Astrocyte (in vitro differentiated cells and primary cell): Measurements from ENCODE around the gene C1orf35. TPM values are rescaled to one million over a fixed set of nuclear protein-coding genes. Genes with fewer than 3 reads are reported as not detected.

Experiments
- DNase-seq: peaks from one replicate; pipeline ENCODE4 v3.0.0-alpha.2; 2010; ENCODE audit warnings: low read depth
- FAIRE-seq: peaks from 2 replicates; lab custom pipeline; 2011; peaks lifted over from hg19 to GRCh38; lab: Jason Lieb, UNC
- H2AFZ ChIP-seq: 2 replicates; pipeline ENCODE4 v1.6.0; 2012; ENCODE audit warnings: low read depth, low read length, inconsistent platforms
- H3K27ac ChIP-seq: 2 replicates; pipeline ENCODE4 v1.5.1; 2011; ENCODE audit warnings: low read depth, low read length, inconsistent platforms
- H3K27me3 ChIP-seq: 2 replicates; pipeline ENCODE4 v1.6.0; 2011; ENCODE audit warnings: low read length, inconsistent platforms; ENCODE audit not compliant: insufficient read depth
- H3K36me3 ChIP-seq: 2 replicates; pipeline ENCODE4 v1.5.1; 2011; ENCODE audit warnings: low read length, inconsistent platforms; ENCODE audit not compliant: insufficient read depth
- H3K4me1 ChIP-seq: 2 replicates; pipeline ENCODE4 v1.5.1; 2011; ENCODE audit warnings: low read length, inconsistent platforms; ENCODE audit not compliant: insufficient read depth
- H3K4me2 ChIP-seq: 2 replicates; pipeline ENCODE4 v1.6.0; 2012; ENCODE audit warnings: low read length, inconsistent platforms
- H3K4me3 ChIP-seq: 2 replicates; pipeline ENCODE4 v1.5.1; 2011; ENCODE audit warnings: low read depth, mild to moderate bottlenecking, low read length, inconsistent platforms; ENCODE audit not compliant: insufficient read depth
- H3K79me2 ChIP-seq: 2 replicates; pipeline ENCODE4 v1.6.0; 2012; ENCODE audit warnings: mild to moderate bottlenecking, low read length, inconsistent platforms; ENCODE audit not compliant: insufficient read depth
- H3K9ac ChIP-seq: 2 replicates; pipeline ENCODE4 v1.6.0; 2012; ENCODE audit warnings: mild to moderate bottlenecking, low read length, inconsistent platforms
- H3K9me3 ChIP-seq: 2 replicates; pipeline ENCODE4 v1.5.1; 2012; ENCODE audit warnings: low read depth, mild to moderate bottlenecking, low read length, inconsistent platforms; ENCODE audit not compliant: insufficient read depth
- H4K20me1 ChIP-seq: 2 replicates; pipeline ENCODE4 v1.6.0; 2012; ENCODE audit warnings: low read length, inconsistent platforms; ENCODE audit not compliant: insufficient read depth
- H3K27ac Mint-ChIP-seq: one replicate; pipeline ENCODE4 v1.8.0; 2021; ENCODE audit warnings: mild to moderate bottlenecking, mixed read lengths; ENCODE audit not compliant: unreplicated experiment
- H3K27me3 Mint-ChIP-seq: one replicate; pipeline ENCODE4 v1.8.0; 2021; ENCODE audit warnings: low read depth, mixed read lengths; ENCODE audit not compliant: unreplicated experiment
- H3K36me3 Mint-ChIP-seq: one replicate; pipeline ENCODE4 v1.8.0; 2021; ENCODE audit warnings: low read depth, mixed read lengths; ENCODE audit not compliant: unreplicated experiment
- H3K4me1 Mint-ChIP-seq: one replicate; pipeline ENCODE4 v1.8.0; 2021; ENCODE audit warnings: low read depth, mixed read lengths; ENCODE audit not compliant: unreplicated experiment
- H3K4me3 Mint-ChIP-seq: one replicate; pipeline ENCODE4 v1.8.0; 2021; ENCODE audit warnings: mild to moderate bottlenecking, moderate library complexity, mixed read lengths; ENCODE audit not compliant: unreplicated experiment
- H3K9me3 Mint-ChIP-seq: one replicate; pipeline ENCODE4 v1.8.0; 2021; ENCODE audit warnings: mild to moderate bottlenecking, mixed read lengths; ENCODE audit not compliant: unreplicated experiment
- EZH2 ChIP-seq: IDR thresholded peaks from 2 replicates; pipeline ENCODE4 v1.6.1; 2012; ENCODE audit warnings: mild to moderate bottlenecking, low read length, inconsistent platforms; ENCODE audit not compliant: insufficient read depth
- total RNA-seq: library from RNA; stranded (reverse); gene quantifications from 2 replicates; pipeline ENCODE4 v1.2.1, GENCODE V29; 2021
- TF ChIP-seq, protein P1 (sequence below): IDR thresholded peaks from 2 replicates; pipeline ENCODE4 v1.5.1; 2011; ENCODE audit warnings: low read depth, mild to moderate bottlenecking, inconsistent platforms, low read length, moderate library complexity; ENCODE audit not compliant: insufficient read depth

C1orf35 gene
- total RNA-seq, 1 donor from 2014 or later = 21.8 TPM

DNA sequence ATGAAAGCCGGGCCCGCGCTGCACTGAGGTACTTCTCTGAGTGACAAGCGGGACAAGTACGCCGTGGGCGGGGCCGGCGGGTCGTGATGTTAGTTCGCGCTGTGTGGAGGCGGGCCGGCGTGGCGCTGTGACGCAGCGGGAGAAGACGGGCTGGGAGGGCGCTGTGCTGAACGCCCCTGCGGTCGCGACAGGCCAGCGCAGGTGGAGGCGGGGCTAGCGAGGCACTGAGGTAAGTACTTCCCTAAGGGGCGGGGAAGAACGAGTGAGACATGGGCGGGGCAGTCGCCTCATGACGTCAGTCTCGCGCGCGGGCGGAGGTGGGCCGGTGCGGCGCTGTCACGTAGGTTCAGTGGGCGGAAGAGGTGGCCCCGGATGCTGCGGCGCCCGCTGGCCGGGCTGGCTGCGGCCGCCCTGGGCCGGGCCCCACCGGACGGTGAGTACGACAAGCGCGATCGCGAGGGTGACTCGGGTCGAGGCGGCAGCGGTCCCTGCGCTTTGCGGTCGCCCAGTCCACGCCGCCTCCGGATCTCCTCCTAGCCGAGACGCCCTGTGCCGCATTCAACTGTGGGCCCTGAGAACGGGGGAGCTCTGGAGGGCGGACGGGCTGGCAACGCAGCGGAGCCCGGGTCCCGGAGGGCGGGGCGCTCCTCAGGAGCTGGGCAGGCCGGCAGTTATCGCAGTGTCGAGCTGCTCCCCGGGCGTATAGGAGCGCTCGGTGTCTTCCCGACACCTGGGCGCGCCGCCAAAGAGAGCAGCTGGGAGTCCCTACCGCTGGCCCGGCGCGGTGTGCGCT lies 37.0 kb upstream of the C1orf35 start, which contains the start of gene GUK1:
TSS of gene GUK1 (plus strand) at position 349 of the 793 bp plus-strand sequence. CDS start at position 373, 24 bp downstream.
- Histone ChIP-seq H3K4me3 (peak within 1 kb of the TSS; percentile 88), H3K79me2 (peaks cover 50% of the 10 kb centered on the region), H4K20me1 (peaks cover 46% of the 10 kb centered on the region), H3K27ac (peak within 1 kb of the TSS; percentile 85), H3K4me2 (peak within 1 kb of the TSS; percentile 95), H3K9ac (peak within 1 kb of the TSS; percentile 95), H3K4me1 (peaks cover 20% of the 10 kb centered on the region), H3K36me3 (no peaks in the 10 kb centered on the region), H2AFZ (peak within 1 kb of the TSS; percentile 67), H3K9me3 (no peaks in the 10 kb centered on the region), H3K27me3 (peaks cover 21% of the 10 kb centered on the region)
- TF ChIP-seq EZH2 = no peak
- TF ChIP-seq, protein P1, sequence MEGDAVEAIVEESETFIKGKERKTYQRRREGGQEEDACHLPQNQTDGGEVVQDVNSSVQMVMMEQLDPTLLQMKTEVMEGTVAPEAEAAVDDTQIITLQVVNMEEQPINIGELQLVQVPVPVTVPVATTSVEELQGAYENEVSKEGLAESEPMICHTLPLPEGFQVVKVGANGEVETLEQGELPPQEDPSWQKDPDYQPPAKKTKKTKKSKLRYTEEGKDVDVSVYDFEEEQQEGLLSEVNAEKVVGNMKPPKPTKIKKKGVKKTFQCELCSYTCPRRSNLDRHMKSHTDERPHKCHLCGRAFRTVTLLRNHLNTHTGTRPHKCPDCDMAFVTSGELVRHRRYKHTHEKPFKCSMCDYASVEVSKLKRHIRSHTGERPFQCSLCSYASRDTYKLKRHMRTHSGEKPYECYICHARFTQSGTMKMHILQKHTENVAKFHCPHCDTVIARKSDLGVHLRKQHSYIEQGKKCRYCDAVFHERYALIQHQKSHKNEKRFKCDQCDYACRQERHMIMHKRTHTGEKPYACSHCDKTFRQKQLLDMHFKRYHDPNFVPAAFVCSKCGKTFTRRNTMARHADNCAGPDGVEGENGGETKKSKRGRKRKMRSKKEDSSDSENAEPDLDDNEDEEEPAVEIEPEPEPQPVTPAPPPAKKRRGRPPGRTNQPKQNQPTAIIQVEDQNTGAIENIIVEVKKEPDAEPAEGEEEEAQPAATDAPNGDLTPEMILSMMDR = no peak
- H3K27ac Mint-ChIP-seq = peak within 1 kb of the TSS; percentile 93
- H3K4me3 Mint-ChIP-seq = peak within 1 kb of the TSS; percentile 92
- peaks cover 24% of the 10 kb centered on the region for H3K27me3 Mint-ChIP-seq
- no peak for FAIRE-seq
- peak; percentile 99 for DNase-seq
- peaks cover 3% of the 10 kb centered on the region for H3K36me3 Mint-ChIP-seq
- H3K9me3 Mint-ChIP-seq = peaks cover 2% of the 10 kb centered on the region
- peaks cover 20% of the 10 kb centered on the region for H3K4me1 Mint-ChIP-seq

DNA sequence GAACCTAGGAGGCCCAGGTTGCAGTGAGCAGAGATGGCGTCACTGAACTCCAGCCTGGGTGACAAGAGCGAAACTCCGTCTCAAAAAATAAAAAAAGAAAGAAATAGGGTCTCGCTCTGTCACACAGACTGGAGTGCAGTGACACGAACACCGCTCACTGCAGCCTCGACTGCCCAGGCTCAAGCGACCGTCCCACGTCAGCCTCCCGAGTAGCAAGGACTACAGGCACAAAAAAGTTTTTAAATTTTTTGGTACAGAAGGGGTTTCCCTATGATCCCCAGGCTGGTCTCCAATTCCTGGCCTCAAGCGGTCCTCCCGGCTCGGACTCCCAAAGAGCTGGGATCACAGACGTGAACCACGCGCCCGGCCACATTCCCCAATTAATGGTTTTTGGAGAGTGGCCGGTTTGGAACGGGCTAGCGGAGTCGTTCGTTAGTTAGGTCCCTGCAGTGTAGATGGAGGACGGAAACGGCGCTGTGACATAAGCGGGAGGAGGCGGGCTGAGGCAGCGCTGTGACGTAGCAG lies 36.3 kb upstream of the C1orf35 start:
- peak overlapping the region; percentile 95 for H3K4me2 ChIP-seq
- H2AFZ ChIP-seq = peak overlapping the region; percentile 67
- peak overlapping the region; percentile 88 for H3K4me3 ChIP-seq
- DNase-seq (no peak), FAIRE-seq (no peak)
- H3K36me3 ChIP-seq = no peaks in the 10 kb centered on the region
- H3K4me1 ChIP-seq = peaks cover 20% of the 10 kb centered on the region
- Mint-ChIP-seq H3K4me3 (peak overlapping the region; percentile 92), H3K27me3 (peaks cover 30% of the 10 kb centered on the region), H3K9me3 (peaks cover 2% of the 10 kb centered on the region), H3K4me1 (peaks cover 20% of the 10 kb centered on the region), H3K36me3 (peaks cover 3% of the 10 kb centered on the region), H3K27ac (peak overlapping the region; percentile 93)
- peaks cover 27% of the 10 kb centered on the region for H3K27me3 ChIP-seq
- H3K9me3 ChIP-seq = no peaks in the 10 kb centered on the region
- peak overlapping the region; percentile 95 for H3K9ac ChIP-seq
- peaks cover 39% of the 10 kb centered on the region for H4K20me1 ChIP-seq
- peaks cover 44% of the 10 kb centered on the region for H3K79me2 ChIP-seq
- H3K27ac ChIP-seq = peak overlapping the region; percentile 85
- TF ChIP-seq, protein P1 = no peak
- TF ChIP-seq EZH2 = no peak
